ENCODE measurements around the gene PPP2R3B. TPM values are rescaled to one million over a fixed set of nuclear protein-coding genes. Genes with fewer than 3 reads are reported as not detected.
"Not testable (repeated sequence)": the region's sequence is repeated elsewhere in the genome, so short reads cannot be mapped to it uniquely, and the experiment has no call there.

Gene PPP2R3B
- total RNA-seq, 4 donors from 2014 or later: 37.6 to 106 (median 46.6) TPM

DNA sequence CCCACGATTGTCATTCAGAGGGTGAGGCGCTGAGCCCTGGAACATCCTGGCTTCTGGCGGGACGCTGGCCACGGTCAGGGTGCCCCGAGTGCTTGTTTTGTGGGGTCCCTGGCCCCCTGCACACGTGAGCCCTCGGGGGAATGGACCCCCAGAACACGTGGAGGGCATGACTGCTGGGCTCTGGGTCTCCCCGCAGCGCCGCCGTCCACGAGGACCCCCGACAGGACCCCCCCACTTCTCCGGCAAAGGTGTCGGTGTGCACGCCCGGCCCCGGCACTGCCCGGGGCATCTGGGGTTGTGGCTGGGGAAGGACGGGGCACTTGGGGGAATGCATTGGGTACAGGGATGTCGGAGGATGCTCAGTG is 54.2 kb downstream of the PPP2R3B start:
- WGBS, 2 donors: 91 to 95% methylated on average over 20 to 23 of the region's 23 CpGs
- intact Hi-C loops (cut with DNase I; ENCODE audit: low total_unique reads): no loop called here
- no peak overlapping the region for H3K4me3 ChIP-seq (ENCODE audit: low read depth, poor library complexity, severe bottlenecking)
- no peak for DNase-seq (ENCODE audit: low spot score in 2 of 2)
- TF ChIP-seq POLR2A (IDR thresholded peaks at IDR 0.05) (no peak), CTCF (IDR thresholded peaks at IDR 0.05) (no peak)

DNA sequence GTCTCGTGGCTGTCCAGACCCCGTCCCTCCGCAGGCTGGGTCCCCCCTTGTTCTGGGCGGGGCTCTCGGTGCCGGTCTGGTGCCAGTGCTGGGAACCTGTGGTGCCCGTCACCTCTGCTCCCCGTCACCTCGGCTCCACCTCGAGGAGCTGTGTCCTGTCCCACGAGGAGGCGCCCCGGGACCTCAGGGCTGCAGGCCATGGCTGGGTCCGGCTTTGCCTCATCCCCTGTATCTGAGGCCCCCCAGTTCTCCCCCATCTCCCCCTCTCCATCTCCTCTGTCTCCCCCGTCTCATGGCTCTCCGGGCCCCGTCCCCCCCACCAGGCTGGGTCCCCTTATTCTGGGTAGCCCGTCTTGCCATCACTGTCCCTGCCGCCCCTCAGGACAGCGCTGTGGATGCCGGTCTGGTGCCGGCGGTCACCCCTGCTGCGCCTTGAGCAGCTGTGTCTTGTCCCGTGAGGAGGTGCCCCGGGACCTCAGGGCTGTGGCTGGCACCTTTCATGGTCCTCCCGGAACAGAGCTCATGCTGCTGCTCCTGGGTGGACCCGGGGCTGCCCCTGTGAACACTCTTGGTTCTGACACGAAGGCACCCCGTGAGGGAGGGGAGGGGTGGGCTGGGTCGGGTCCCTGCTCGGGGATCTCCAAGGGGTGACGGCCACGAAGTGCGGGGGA is 54.7 kb downstream of the PPP2R3B start:
- no peak overlapping the region for H3K4me3 ChIP-seq (ENCODE audit: low read depth, poor library complexity, severe bottlenecking)
- intact Hi-C loops (cut with DNase I; ENCODE audit: low total_unique reads): no loop called here
- no peak for DNase-seq (ENCODE audit: low spot score in 2 of 2)
- WGBS, 2 donors: 49 to 57% methylated on average over 24 to 25 of the region's 35 CpGs
- TF ChIP-seq CTCF (IDR thresholded peaks at IDR 0.05) (no peak), POLR2A (IDR thresholded peaks at IDR 0.05) (no peak)

GRCh38 chrX:331151-331824 is 55.4 kb downstream of the PPP2R3B start:
- H3K4me3 ChIP-seq (ENCODE audit: low read depth, poor library complexity, severe bottlenecking): no peak overlapping the region
- intact Hi-C loops (cut with DNase I; ENCODE audit: low total_unique reads): no loop called here
- no peak for DNase-seq (ENCODE audit: low spot score in 2 of 2)
- TF ChIP-seq POLR2A (IDR thresholded peaks at IDR 0.05) (no peak), CTCF (IDR thresholded peaks at IDR 0.05) (no peak)
- 1 to 20% methylated on average over 13 to 37 of the region's 51 CpGs for WGBS, 2 donors

DNA sequence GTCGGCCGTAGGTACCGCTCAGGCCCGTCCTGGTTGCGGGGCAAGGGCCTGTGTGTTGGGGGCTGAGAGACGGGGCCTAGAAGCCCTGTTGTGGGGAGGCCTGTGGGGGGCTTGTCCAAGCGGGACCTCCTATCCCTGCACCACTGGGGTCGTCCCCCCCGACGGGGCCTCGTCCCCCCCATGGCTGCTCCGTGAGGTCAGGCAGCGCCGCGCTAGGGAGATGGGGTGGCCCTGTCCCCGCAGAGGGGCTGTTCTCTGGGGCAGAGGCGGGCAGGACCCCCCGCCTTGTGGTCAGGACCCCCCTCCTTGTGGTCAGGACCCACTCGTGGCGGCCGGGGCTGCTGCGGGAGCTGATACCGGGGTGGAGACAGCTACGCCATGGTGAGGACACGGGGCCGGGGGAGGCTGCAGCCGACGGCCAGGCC is 56.0 kb downstream of the PPP2R3B start:
- no peak for DNase-seq (ENCODE audit: low spot score in 2 of 2)
- no peak overlapping the region for H3K4me3 ChIP-seq (ENCODE audit: low read depth, poor library complexity, severe bottlenecking)
- WGBS, 2 donors: 31 to 45% methylated on average over 14 to 26 of the region's 28 CpGs
- TF ChIP-seq CTCF (IDR thresholded peaks at IDR 0.05): no peak
- intact Hi-C loops (cut with DNase I; ENCODE audit: low total_unique reads): no loop called here

GRCh38 chrX:330141-330725 is 56.5 kb downstream of the PPP2R3B start:
- DNase-seq (ENCODE audit: low spot score in 2 of 2); H3K4me3 ChIP-seq (ENCODE audit: low read depth, poor library complexity, severe bottlenecking); intact Hi-C loops (cut with DNase I; ENCODE audit: low total_unique reads): not testable (repeated sequence)
- WGBS, 2 donors: 76 to 82% methylated on average over 24 to 29 of the region's 29 CpGs

GRCh38 chrX:329291-329910 is 57.3 kb downstream of the PPP2R3B start:
- WGBS, 2 donors: 75 to 89% methylated on average over 12 to 18 of the region's 23 CpGs
- TF ChIP-seq CTCF (IDR thresholded peaks at IDR 0.05) (no peak), POLR2A (IDR thresholded peaks at IDR 0.05) (no peak)
- H3K4me3 ChIP-seq (ENCODE audit: low read depth, poor library complexity, severe bottlenecking): no peak overlapping the region
- no peak for DNase-seq (ENCODE audit: low spot score in 2 of 2)
- intact Hi-C loops (cut with DNase I; ENCODE audit: low total_unique reads): no loop called here
